Endometrium (tissue), 2 donors: ENCODE data around the gene DOLK.

ENCODE experiments used
- FAIRE-seq: peaks from 2 replicates; lab custom pipeline; 2012; peaks lifted over from hg19 to GRCh38; lab: Jason Lieb, UNC
- donor health status: control.
- donor health status: control.

The DOLK gene

DNA sequence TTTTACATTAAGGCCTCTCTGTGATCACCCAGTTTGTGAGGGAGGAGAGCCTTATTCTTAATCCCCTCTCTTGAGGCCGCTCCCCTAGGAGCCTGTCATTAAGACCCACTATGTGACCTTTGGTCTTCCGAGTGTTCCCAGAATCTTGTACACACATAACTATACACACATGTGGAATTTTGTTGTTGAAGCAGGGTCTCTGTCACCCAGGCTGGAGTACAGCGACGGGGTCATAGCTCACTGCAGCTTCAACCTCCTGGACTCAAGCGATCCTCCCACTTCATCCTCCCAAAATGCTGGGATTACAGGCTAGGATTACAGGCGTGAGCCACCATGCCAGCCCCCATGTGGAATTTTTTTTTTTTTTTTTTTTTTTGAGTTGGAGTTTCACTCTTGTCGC is 41.4 kb downstream of the DOLK start:
- peak; percentile 55 for FAIRE-seq

GRCh38 chr9:128903871-128904620 is 43.4 kb downstream of the DOLK start:
- FAIRE-seq: no peak

DNA sequence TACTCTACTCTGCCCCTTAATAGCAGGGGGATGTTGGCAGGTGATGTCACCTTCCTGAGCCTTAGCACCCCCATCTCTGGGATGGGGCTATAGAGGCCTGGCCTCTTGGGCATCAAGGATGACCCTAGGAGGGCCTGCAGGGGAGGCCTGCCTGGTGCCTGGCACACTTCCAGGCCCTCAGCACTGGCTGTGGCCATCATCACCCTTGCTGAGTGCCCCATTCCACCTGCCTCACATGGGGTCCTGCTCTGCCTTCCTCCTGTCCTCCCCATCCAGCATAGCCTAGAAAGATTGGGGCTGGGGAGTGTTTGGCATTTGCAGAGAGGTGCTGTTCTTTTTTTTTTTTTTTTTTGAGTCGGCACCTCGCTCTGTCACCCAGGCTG is 44.3 kb downstream of the DOLK start:
- no peak for FAIRE-seq

- no peak for FAIRE-seq
These were observed 44.9 kb downstream of the DOLK start for GRCh38 chr9:128902351-128903078.

DNA sequence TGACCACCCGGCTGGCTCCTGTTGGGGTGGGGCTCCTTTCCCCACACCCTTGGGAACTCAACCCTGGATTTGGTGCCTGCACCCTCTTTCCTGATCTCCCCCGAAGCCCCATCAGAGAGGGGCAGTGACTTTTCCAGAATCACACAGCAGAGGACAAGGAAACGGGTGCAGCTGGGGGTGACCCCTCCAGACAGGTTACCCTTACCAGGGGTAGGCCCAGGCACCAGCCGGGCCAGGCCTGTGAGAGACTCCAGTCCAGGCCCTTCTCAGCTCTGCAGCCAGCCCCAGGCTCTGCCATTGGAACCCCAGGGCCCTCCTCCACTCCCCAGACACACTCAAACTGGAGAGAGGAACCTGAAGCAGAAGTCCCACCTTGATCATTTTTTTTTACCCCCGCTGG is 45.6 kb downstream of the DOLK start:
- no peak for FAIRE-seq

- FAIRE-seq: no peak
These were observed 46.0 kb downstream of the DOLK start for GRCh38 chr9:128901379-128901778.

DNA sequence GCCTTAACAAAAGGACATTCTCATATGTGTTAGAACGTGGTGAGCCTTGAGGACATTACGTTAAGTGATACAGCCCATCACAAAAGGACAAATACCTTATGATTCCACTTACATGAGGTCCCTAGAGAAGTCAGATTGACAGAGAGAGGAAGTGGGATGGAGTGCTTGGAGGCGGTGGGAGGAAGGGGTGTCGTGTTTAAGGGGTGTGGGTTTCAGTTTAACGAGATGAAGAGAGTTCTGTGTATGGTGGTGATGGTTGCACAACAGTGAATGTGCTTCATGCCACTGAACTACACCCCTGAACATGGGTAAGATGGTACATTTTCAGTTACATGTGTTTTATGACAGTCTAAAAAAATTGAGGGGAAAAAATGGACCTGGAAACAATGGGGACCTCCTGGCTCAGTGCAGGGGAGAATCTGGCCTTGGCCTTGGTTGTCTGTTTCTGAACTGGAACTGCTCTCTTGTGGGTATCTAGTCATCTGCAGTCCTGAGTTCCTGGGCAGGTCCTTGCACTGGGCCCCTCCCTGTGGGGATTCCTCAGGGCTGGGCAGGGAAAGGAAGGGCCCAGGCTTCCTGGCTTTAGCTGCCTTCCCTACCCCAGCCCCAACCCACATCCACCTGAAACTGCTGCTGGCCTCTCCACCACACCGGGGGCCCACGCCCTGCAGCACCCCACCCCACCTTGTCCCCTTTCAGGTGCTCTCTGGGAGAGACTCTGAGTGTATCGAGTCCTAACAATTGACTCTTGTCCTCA is 47.7 kb downstream of the DOLK start:
- no peak for FAIRE-seq

DNA sequence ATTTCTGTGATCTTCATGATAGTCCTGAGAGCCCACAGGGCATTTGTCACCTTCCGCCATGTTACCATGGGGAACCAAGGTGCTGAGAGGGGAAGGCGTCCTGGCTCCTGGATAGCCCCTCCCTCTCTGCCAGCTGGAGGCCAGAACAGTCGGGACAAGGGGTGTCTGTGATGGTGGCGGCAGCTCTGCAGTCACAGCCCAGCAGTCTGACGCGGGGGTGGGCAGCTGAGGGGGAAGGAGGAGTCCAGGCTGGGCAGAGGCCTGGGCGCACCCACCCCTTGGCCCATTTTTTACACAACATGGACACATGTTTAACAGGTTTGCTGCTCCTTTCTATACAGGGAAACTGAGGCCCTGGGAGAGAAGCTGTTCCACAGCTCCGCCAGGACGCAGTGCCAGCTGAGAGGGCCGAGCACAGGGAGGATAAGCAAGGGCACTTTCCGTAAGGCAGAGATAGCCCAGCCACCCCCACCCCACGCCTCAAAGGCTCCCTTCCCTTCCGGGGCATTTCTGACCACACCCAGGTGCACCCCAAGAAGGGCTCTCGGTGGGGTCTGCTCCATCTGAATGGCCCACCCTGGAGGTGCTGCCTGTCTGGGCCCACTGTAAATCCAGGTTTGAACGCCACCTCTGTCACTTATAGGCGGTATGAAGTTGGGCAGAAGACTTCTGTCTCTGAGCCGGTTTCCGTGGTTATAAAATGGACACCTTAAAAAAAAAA is 48.4 kb downstream of the DOLK start:
- FAIRE-seq: no peak

DNA sequence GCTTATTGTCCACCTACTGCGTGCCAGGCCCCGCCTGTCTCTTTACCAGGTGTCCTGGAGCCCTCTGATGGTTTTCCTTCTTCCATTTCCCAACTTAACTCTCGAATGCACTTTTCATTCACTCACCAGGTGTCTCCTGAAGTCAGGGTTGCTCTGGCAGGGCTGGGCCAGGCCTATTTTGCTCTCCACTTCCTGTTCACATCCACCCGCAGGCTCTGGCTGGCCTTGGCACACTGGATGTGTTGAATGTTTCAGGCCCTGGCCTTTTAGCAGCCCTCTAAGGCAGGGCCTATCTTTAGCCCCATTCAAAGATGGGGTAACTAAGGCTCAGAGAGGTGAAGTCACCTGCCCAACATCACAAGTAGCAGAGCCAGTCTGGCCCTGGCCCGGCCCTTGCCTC is 49.0 kb downstream of the DOLK start:
- no peak for FAIRE-seq

GRCh38 chr9:128895556-128895955 is 51.8 kb downstream of the DOLK start:
- no peak for FAIRE-seq
